ENCODE data around the gene WWOX. TPM values are rescaled to one million over a fixed set of nuclear protein-coding genes. Genes with fewer than 3 reads are reported as not detected.

WWOX gene
- total RNA-seq, 1 experiment from 2014 or later: 15.6 TPM

DNA sequence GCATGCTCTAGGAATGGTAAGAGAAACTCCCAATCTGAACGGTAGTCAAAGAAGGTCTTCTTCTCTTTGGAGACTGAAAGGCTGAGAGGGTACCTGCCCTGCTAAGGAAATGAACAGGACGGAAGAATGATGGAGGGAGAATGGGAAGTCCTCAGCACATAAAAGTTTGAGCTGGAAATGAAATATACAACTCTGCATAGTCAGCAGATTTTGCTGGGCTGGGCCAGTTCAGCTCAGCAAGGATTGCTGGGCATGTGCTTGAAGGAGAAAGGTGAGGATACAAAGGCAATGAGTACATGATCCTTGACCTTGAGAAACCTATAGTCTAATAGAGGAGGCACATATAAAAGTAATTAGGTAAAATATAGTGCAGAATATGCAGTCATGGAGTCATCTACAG is 831.8 kb downstream of the WWOX start:
- H3K27ac ChIP-seq (ENCODE audit: insufficient read length, low read depth, low read length): no peak overlapping the region
- no CpG with 5 or more reads among the region's 2 CpGs for WGBS (ENCODE audit: extremely low coverage, insufficient read length, low lambda C conversion rate)

More for the DNA sequence above, 831.8 kb downstream of the WWOX start:
- no peak overlapping the region for H2BK5ac ChIP-seq (ENCODE audit: insufficient read length, low read length)
- H3K9me3 ChIP-seq (ENCODE audit: control insufficient read depth, low read depth, low read length): no peaks in the 10 kb centered on the region
- no peak overlapping the region for H2BK120ac ChIP-seq (ENCODE audit: low read depth, low read length, poor library complexity, severe bottlenecking)
- no peak overlapping the region for H3K56ac ChIP-seq (ENCODE audit: insufficient read length, low read depth, low read length)
- no peak overlapping the region for H3T11ph ChIP-seq (ENCODE audit: low read length)
- no peak for DNase-seq
- no peaks in the 10 kb centered on the region for H4K20me1 ChIP-seq (ENCODE audit: control insufficient read depth, insufficient read depth, insufficient read length)
- no peak overlapping the region for H3K23ac ChIP-seq (ENCODE audit: insufficient read length, low read depth, low read length)
- H4K8ac ChIP-seq (replicated peaks; ENCODE audit: insufficient read length, low read depth, low read length): no peak overlapping the region
- H3K14ac ChIP-seq (ENCODE audit: insufficient read depth, low read length): no peak overlapping the region
- no peaks in the 10 kb centered on the region for H3K27me3 ChIP-seq (ENCODE audit: insufficient read depth, low read length)
- no peak overlapping the region for H2AFZ ChIP-seq (ENCODE audit: low read length)
- H3K4me1 ChIP-seq (ENCODE audit: insufficient read depth, low read length): no peaks in the 10 kb centered on the region
- peaks cover 2% of the 10 kb centered on the region for H3K23me2 ChIP-seq (ENCODE audit: insufficient read length, low read depth, low read length, poor library complexity, severe bottlenecking)
- H3K79me1 ChIP-seq (ENCODE audit: insufficient read depth, low read depth, low read length, poor library complexity, severe bottlenecking): no peaks in the 10 kb centered on the region
- Mint-ChIP-seq H3K4me1 (no peaks in the 10 kb centered on the region), H3K4me3 (no peak overlapping the region), H3K36me3 (ENCODE audit: insufficient read depth in 1 of 3, low read depth in 3 of 3) (no peaks in the 10 kb centered on the region; a peak in 1 of 7 replicates), H3K9me3 (no peaks in the 10 kb centered on the region; a peak in 1 of 5 replicates), H3K27me3 (ENCODE audit: low read depth) (no peaks in the 10 kb centered on the region), H3K27ac (no peak overlapping the region)
- H3K4ac ChIP-seq (ENCODE audit: low read depth, low read length): no peak overlapping the region
- H4K91ac ChIP-seq (ENCODE audit: insufficient read length, low read depth, low read length): no peak overlapping the region
- H3K79me2 ChIP-seq (ENCODE audit: insufficient read depth, low read length): no peaks in the 10 kb centered on the region
- TF ChIP-seq, protein P1, sequence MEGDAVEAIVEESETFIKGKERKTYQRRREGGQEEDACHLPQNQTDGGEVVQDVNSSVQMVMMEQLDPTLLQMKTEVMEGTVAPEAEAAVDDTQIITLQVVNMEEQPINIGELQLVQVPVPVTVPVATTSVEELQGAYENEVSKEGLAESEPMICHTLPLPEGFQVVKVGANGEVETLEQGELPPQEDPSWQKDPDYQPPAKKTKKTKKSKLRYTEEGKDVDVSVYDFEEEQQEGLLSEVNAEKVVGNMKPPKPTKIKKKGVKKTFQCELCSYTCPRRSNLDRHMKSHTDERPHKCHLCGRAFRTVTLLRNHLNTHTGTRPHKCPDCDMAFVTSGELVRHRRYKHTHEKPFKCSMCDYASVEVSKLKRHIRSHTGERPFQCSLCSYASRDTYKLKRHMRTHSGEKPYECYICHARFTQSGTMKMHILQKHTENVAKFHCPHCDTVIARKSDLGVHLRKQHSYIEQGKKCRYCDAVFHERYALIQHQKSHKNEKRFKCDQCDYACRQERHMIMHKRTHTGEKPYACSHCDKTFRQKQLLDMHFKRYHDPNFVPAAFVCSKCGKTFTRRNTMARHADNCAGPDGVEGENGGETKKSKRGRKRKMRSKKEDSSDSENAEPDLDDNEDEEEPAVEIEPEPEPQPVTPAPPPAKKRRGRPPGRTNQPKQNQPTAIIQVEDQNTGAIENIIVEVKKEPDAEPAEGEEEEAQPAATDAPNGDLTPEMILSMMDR (conservative IDR thresholded peaks at IDR 0.05): no peak
- H4K5ac ChIP-seq (ENCODE audit: insufficient read length, low read depth, low read length): no peak overlapping the region
- H2BK12ac ChIP-seq (ENCODE audit: insufficient read length, low read depth, low read length): no peak overlapping the region
- H3K18ac ChIP-seq (ENCODE audit: insufficient read length, low read depth, low read length): no peak overlapping the region
- no peak overlapping the region for H2BK20ac ChIP-seq (ENCODE audit: low read depth, low read length, poor library complexity, severe bottlenecking)
- no peak overlapping the region for H2AK5ac ChIP-seq (ENCODE audit: insufficient read length, low read length)
- H2BK15ac ChIP-seq (ENCODE audit: low read depth, low read length): no peak overlapping the region
- H3K4me2 ChIP-seq (ENCODE audit: insufficient read depth, insufficient read length, low read length): no peak overlapping the region
- H3K9ac ChIP-seq (ENCODE audit: extremely low read depth, insufficient read length, low read length): no peak overlapping the region
